ENCODE results near the gene SIGLEC10. TPM values are rescaled to one million over a fixed set of nuclear protein-coding genes. Genes with fewer than 3 reads are reported as not detected.

SIGLEC10 gene
- total RNA-seq, 1 donor from 2014 or later = 2.3 TPM

Other genes starting within 250 kb of the SIGLEC10 start
- 6.5 and 8.7 TPM in 2 replicates for gene CD33, start 192.6 kb downstream of the SIGLEC10 start, total RNA-seq
- not detected in 2 replicates for gene SIGLECL1, start 166.6 kb downstream of the SIGLEC10 start, total RNA-seq
- gene IGLON5, start 106.0 kb downstream of the SIGLEC10 start, total RNA-seq = 1.2 and 1.8 TPM in 2 replicates
- gene VSIG10L, start 75.5 kb downstream of the SIGLEC10 start, total RNA-seq = 7.1 and 7.2 TPM in 2 replicates
- 194 and 199 TPM in 2 replicates for gene ETFB, start 51.3 kb downstream of the SIGLEC10 start, total RNA-seq
- gene CLDND2, start 48.6 kb downstream of the SIGLEC10 start, total RNA-seq = 18.7 and 19.6 TPM in 2 replicates
- gene NKG7, start 45.0 kb downstream of the SIGLEC10 start, total RNA-seq = 363 and 379 TPM in 2 replicates
- gene LIM2, start 29.7 kb downstream of the SIGLEC10 start, total RNA-seq = 0.24 TPM in 1 of 2 replicates, not detected in the other
- gene C19orf84, start 27.1 kb downstream of the SIGLEC10 start, total RNA-seq = 0.16 and 0.24 TPM in 2 replicates
- gene SIGLEC8, start 40.8 kb upstream of the SIGLEC10 start, total RNA-seq = 0.09 and 0.16 TPM in 2 replicates
- not detected in 2 replicates for gene CEACAM18, start 60.9 kb upstream of the SIGLEC10 start, total RNA-seq
- gene SIGLEC12, start 84.2 kb upstream of the SIGLEC10 start, total RNA-seq = 0.98 and 1.5 TPM in 2 replicates
- 0.91 and 0.95 TPM in 2 replicates for gene SIGLEC6, start 114.0 kb upstream of the SIGLEC10 start, total RNA-seq
- gene ZNF175, start 153.6 kb upstream of the SIGLEC10 start, total RNA-seq = 8.5 and 10.2 TPM in 2 replicates
- gene SIGLEC5, start 212.8 kb upstream of the SIGLEC10 start, total RNA-seq = not detected in 2 replicates
- not detected in 2 replicates for gene SIGLEC14, start 229.2 kb upstream of the SIGLEC10 start, total RNA-seq